Measurements from ENCODE around the gene DNAAF3.

- peak; percentile 43 for TF ChIP-seq CTCF (IDR thresholded peaks at IDR 0.05; ENCODE audit: low read depth, low read length)
- no peak for TF ChIP-seq EZH2phosphoT487 (IDR thresholded peaks at IDR 0.05; ENCODE audit: low read depth)
Measured at GRCh38 chr19:55112777-55113569, 53.4 kb downstream of the DNAAF3 start.
